Hepatic stellate cell (primary cell): ENCODE results near the gene LY6G6F.

Source experiments
- DNase-seq: peaks from one replicate; pipeline ENCODE4 v3.0.0; 2011; ENCODE audit warnings: low spot score

LY6G6F gene

DNA sequence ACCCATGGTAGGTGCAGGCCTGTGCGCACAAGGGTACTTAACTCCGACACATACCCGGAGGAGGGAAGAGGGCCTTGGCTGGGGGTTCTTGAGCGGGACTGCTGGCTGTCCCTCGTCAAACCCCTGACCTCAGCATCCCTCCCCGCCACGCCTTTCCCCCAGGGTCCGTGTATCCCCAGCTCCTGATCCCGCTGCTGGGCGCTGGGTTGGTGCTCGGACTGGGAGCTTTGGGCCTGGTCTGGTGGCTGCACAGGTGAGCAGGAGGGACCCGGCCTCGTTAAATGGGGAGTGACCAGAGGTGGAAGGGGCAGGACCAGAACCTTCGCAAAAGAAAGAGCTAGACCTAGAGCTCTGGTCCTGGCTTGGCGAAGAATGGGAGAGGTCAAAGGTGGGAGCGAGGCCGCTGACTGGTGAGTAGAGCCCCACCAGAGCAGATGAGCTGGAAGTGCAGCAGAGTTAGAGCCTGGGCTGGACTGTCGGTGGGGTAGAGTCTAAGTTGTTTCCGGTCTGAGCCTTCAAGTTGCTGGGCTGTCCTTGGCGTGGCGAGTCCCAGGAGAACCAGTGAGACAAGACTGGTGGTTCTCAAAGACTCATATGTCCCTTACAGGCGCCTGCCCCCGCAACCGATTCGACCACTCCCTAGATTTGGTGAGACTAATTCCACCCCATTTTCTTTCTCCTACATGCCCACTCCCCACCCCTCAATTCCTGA, 17.5 kb downstream of the LY6G6F start:
- DNase-seq, result no peak

DNA sequence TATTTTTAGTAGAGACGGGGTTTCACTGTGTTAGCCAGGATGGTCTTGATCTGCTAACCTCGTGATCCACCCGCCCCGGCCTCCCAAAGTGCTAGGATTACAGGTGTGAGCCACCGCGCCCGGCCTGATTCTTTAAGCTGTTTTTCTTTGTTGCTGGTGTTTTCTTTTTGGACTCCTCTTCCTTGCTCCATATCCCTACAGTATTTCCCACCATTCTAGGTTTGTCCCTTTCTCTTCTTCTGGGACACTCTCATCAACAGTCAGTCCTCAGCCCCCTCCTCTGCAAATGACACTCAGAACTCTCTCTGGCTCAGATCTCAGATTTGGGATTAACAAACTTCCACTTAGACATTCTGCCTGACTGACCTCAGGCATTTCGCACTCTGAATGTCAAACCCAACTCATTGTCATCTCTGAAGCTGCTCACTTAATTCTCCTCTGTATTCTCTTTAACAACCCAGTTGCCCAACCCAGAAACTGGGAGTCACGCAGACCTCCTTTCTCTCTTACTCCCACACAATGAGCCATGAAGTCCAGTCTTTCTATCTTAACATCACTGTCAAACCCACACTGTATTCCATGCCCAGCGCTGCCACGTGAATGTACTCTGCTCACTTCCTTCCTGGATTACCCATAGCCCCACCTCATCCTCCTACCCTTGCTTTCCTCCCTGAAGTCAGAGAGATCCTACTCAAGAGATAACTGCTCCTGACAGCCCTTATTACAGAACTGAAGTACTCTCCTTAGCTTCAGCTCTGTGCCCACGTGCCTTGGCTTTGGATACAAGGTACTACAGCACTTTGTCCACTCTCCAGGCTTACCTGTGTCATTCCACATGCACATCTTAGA, 19.1 kb downstream of the LY6G6F start:
- no peak for DNase-seq

DNA sequence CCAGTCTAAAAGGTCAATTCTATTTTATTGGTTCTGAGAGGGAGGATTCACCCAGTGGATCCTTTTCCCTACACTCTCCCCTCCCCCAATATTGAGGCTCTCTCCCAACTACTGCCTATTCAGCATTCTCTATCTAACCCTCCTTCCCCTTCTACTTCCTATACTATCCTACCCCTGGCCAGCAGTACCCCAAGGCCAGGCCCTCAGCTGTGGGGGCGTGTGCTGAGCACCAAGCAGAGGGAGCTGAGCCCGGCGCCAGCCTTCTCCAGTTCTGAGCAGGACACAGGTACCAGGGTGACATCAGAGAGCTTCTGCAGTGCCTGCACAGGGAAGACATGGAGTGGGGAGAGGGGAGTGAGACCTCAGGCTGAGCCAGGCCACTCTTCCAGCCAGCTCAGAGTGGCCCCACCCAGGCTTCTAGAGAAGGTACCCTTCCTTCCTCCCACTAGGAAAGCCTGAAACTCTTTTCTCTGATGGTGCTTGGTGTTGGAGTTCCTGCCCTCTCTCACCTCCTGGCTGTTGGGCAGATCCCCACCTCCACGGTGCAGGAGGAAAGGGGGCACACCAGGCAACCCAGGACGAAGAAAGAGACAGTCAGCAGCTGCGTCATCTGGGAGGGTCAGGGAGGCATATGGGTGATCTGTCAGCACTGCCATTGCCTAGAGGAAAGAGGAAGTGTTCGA, 20.5 kb downstream of the LY6G6F start:
- no peak for DNase-seq

DNA sequence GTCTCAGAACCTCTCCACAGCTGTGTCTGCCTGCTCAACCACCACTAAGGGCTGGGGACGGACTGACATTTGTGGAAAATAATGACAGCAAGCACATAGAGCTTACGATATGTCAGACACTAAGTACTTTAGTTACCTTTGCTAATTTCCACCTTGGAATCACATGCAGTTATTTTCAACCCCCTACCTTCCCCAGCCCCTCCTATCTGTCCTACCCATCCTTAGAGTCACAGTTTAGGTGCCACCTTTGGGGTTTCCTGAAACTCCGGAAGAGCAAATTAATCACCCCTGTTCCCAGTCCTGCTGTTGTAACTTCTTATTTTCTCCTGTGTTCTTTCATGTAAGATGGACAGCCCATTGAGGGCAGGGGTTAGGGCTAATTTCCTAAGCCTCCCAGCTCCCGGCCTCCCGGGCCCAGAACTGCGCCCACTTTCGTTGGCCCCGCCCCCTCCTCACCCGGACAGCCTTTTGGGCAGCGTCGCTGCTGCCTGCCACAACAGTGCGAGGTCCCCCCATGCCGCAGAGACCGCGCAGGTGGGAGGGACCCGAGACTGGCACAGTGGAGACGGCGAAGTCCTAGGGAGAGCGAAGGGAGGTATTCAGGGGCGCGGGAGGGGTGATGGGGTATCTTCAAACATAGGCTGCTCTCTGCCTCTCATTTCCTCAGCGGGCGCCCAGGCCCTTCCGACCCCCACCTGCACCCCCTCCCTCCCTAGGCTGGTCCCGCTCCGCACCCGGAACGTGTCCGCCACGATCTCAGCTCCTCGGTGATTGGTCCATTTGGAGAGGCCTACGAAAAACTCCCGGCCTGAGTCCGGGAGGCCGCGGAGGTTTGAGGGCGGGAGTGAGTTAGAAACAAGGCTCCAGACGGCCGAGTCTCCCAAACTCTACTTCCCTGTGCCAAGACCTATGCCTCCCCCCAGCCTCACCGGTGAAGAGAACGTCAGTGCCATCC, 21.3 kb downstream of the LY6G6F start:
- no peak for DNase-seq

DNA sequence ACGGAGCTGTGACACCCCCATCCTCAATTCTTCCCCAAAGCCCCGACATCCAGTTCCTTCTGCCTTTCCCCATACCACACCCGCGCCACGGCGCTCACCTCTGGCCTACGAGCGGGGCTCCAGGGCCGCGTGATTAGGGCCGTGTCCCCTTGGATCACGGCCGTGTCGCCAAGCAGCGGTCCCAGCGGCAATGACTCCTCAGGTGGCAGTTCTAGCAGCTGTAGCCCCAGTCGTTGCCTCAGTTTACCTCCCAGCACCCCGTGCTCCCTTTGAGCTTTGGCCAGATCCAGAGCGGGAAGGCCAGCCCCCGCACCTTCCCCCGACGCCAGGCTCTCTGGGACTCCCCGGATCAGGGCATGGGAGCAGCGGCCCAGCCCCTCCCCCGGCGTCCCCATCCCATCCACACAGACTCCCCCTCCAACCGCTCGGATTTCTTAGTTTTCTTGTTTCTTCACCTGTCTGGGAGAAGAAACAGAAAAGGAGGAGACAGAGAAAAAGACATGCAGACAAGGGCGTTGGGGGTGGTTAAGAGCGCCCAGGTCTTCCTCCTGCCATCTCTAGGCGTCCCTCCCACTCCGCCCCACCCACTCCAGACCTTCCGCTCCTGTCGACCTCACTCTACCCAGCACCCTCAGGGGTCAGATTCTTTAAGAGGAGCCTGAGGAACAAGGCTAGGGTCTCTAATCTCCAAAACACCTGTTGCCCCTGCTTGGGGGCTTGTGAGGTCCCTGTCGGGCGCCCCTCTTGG, 22.3 kb downstream of the LY6G6F start, which contains the start of gene DDAH2:
Gene DDAH2, minus strand, starts transcription at position 533 of the 748 bp plus-strand sequence. Its CDS starts 138 bp downstream, at position 395.
- DNase-seq, result no peak

DNA sequence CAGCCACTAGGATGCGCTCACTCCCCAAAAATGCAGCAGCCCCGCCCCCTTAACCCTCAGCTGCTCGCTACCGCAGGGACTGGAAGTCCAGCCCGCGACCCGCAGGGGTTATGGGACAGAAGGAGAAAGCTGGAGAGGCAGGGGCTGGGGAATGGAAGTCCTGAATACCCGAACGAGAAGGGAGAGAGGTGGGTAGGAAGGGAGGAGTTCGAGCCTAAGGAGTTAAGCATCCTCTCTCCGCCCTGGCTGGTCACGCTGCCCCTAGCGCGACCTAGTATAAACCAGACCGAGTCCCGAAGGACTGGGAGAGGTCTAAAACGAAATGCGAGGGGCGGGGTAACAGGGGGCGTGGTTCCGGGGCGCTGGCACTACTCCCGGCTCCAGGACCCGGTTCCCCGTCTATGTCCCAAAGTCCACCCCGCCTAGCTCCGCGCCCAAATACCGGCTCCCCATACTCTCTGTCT, 22.9 kb downstream of the LY6G6F start:
- peak; percentile 96 for DNase-seq

DNA sequence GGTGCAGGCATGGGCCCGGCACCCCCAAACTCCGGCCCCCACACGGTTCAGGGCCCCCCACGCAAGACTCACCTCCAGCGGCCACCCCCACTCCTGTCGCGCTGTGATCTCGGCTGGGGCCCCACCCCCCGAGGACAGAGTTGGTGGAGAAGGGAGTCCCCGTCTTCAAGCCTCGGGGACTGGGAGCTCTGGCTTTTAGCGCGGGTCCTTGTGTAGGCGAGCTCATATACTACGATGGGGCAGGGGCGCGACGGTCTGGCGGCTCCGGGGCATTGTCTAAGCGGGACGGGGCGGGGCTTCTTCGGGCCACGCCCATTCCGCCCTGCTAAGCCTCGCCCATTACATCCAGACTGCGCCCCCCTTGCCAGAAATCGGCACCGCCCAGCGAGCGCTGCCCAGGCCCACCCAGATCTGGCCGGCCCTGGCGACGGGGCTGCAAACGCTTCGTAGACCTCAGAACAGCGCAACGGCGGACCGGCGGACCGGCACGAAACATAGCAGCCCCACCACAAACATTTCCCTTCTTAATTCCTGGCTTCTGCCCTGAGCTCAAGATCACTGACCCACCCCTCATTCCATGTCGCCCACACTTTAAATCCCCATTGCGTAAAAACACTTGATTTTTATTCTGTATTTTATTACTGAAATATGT, 23.4 kb downstream of the LY6G6F start:
- peak; percentile 86 for DNase-seq

DNA sequence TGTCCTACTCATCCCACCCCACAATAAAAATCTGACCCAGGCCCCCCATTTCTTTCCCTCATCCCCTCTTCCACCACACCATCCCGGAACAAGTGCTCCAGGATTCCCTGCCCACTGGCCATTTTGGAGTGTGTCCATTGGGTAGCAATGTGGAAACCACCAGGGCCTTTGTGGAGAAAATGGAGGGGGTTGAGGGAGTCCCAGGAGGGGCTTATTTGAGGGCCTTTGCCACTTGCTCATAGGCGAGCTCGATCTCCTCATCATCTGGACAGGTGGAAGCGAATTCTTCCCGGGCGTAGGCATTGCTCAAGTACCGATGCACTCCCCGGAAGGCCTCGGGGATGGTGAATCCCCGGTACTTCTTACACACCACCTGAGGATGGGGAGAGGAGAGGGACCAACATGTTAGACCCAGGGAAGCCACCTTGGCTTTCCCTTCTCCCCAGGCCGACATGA, 24.0 kb downstream of the LY6G6F start:
- DNase-seq, result no peak

DNA sequence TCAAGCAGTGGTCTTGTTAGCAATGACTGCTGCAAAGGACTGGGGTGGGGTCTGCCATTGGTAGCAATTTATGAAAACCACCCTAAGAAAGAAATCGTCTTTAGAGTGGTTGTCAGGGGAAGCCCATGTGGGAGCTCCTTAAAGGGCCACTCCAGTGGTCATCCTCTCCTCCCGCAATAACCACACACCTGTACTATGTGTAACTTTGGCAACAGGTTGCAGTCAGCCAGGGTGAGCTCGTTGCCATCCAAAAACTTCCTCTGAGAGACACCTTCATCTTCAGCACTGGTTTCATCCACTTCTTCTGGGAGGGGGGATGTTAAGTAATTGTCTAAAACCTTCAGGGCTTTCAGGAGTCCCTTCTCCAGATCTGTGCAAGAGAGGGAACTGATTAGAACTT, 25.4 kb downstream of the LY6G6F start:
- no peak for DNase-seq

DNA sequence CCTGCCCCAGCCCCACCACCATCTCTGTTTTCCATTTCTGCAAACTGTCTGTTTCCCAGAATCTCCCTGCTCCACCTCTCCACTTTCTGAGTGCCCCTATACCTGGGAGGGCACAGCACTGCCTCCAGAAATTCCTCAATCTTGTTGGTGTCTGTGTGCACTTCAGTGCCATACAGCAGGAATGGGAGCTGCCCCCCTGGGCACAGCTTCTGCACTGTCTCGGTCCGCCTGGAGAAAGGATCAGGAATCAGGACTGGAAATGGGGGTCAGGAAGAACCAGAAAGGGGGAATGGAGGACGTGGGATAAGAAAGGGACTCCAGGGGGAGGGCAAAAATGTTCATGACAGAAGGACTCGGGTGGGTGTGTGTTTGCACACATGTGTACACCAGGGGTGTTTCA, 27.1 kb downstream of the LY6G6F start:
- no peak for DNase-seq

DNA sequence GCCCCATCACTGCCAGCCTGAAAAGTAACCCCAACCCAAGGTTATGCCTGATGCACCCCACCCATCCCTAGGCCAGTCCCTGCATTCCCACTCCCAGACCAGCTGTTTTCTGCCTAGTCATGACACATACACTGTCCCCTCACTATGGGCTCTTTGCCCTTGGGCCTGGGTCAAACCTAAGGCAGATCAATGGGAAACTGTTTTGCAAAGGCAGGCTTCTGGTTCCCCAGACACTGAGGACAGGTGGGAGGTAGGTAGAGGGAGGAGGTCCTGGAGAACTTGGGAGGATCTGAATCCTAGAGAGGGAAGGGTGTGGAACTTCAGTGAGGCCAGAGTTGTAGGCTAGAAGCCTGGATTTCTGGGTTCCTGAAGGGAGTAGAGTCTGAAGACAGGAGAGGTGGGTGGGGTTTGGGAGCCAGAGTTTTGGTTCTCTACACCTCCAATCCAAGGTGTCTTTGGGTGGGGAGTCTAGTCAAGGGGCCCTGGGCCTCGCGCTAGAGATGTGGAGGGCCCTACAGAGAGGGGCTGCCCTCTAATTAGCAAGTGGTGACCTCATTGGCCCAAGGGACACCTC, 27.7 kb downstream of the LY6G6F start:
- no peak for DNase-seq

DNA sequence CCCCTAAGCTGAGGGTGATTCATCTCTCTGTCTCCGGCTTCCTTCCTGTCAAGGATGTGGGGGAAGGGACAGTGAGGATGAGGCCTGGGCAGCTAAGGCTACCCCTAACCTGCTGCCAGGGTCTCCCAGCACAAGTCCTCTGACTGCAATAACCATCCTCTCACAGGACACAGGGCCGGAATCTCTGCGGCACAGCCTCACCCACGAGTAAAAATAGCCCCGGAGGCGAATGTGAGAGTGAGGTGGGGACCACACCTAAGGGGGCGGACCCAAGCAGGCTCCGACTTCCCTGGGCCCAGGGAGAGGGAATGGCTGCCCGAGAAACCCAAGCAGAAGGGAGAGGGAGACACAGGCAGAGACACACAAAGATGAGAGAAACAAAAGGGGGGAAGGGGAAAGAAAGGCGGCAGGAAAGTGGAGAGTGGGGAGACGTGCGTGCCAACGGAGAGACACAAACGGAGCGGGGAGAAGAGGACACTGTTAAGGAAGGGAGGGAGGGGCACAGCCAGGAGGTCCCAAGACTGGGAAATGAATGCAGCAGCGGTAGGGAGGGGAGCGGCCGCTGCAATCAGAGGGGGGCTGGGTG, 28.2 kb downstream of the LY6G6F start:
- DNase-seq, result peak; percentile 81

DNA sequence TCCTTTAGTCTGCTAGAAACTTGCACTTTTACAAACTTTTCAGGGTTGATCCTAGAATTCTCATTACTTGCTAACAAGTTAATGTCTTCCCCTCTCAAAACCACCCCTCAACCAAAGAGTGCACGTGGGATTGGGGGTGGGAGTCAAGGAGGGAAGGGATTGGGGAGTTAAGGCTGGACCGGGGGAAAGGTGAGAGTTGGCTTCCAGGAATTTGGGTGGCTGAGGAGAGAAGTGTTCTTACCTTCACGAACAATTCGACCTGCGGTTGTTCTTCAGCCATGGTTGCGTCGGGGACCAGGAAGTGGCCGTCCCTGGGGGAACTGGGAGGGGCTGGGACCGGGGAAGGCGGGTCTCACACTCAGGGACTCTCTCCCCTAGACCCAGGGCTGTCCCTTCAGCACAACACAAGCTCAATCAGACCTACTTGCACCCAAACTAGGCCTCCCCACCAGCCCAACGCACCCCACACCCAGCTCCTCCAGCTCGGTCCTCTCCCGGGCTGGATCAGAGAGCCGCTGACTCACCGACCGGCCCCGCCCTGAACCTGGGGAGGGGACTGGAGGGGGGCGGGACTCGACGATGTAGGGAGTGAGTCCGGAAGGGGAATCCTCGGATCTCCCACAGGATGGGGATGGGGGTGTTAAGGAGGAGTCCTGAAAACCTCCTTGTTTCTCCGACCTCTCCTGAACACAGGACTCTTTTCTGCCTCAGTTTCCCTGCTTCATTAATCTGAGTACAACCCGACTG, 29.5 kb downstream of the LY6G6F start, which contains the start of gene CLIC1:
Gene CLIC1, minus strand, starts transcription at position 510 of the 747 bp plus-strand sequence. Its CDS starts 230 bp downstream, at position 280.
- DNase-seq, result peak; percentile 93

DNA sequence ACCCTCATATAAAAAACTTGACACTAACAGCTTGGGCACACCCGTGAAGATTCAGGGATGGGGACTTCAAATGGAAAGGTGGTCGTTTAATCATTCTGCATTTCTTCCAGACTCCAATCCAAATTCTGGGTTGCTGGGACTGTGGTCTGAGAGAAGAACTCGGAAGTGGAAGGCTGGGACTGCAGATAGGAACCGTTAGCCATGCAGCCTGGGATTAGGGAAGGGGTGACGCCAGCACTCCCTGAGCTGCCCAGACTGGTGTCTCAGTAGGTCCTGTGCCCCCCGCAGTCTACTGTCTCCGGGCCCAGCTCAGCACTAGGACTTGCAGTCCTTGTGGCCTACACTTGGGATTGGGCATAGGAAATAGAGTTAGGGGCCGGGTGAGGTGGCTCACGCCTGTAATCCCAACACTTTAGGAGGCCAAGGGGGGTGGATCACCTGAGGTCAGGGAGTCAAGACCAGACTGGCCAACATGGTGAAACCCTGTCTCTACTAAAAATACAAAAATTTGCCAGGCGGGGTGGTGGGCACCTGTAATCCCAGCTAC, 30.2 kb downstream of the LY6G6F start:
- DNase-seq, result no peak

DNA sequence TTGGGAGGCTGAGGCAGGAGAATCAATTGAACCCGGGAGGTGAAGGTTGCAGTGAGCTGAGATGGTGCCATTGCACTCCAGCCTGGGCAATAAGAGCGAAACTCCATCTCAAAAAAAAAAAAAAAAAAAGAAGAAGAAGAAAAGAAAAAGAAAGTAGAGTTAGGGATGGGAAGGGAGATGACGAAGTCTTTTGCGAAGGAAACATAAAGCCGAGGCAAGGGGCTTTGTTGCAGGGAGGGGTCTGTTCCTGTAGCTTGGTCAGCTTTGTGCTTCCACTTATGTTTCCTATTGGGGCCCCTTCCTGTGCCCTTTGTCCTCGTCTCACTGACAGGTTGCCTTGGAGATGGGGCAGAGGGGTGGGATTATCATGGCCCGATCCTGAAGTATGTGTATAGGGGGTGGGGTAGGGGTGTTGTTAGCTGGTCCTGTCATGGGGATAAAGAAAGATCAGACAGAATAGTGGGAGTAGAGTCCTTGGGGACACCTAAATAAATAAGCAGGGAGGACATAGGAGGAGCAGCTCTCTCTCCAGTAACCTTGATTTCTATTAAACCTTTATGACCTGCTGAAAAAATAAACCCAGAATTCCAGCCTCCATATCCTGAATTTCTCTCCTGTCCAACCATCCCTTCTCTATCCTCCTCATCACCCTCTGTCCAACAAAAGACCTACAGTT, 30.8 kb downstream of the LY6G6F start:
- DNase-seq, result no peak

DNA sequence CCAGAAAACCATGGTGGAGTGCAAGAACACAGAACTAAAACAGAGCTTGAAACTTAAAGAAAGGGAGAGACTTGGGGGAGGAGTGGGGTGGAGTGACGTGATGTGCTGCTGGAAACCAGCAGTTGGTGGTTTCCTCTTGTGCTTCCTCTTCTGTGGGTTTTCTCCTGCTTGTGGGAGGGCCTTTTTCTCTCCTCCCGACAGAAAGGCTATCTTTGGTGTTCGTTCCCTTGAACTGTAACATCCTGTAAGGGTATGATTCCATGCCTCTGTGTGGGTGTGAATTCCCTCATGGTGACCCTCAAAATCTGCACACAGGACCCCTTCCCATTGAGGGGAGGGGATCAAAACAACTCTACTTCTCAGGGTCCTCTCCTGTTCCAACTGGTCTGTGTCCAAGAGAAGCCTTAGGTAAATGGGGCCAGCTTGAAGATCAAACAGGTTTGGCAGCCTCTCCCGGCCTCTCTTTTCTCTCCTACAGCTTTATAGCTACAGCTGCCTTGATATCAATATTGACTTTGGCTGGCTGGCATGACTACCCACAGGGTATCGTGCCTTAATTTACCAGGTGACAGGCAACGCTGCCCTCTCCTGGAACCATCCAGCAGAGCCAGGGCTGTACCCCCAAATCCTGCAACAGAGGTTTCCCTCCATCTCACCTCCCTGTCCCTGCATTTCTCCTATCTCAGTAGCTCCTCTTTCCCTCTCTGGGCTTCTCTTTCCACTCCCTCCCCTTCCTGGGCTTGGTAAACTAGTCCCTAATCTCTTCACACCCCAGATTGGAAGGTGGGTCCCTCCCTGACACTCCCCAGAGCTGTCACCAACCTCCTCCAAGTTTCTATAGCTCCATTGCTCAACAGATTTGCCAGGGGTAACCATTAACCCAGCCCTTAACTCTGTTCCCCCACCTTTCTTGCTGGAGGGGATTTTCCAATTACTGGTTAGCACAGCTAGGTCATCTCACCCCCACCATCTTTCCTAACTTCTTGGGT, 31.6 kb downstream of the LY6G6F start:
- peak; percentile 86 for DNase-seq
